Endothelial cell of umbilical vein (primary cell): ENCODE results near the gene DDX54.

Experiments used
- CTCF ChIP-seq, 2 donors: IDR thresholded peaks; 1 replicate in 1 of 2; 2 replicates in 1 of 2; pipeline ENCODE4 v1.5.1; 2011; ENCODE audit warnings: low read length in 2 of 2, mild to moderate bottlenecking in 2 of 2, moderate library complexity in 2 of 2, control low read depth in 1 of 2, inconsistent platforms in 1 of 2, low read depth in 1 of 2; ENCODE audit not compliant: insufficient read depth in 1 of 2; ENCODE audit errors: extremely low read depth in 1 of 2
- EZH2 ChIP-seq: IDR thresholded peaks from 2 replicates; pipeline ENCODE4 v1.6.1; 2012; ENCODE audit warnings: borderline replicate concordance, low read depth, mild to moderate bottlenecking, moderate library complexity, low read length, inconsistent platforms; ENCODE audit not compliant: severe bottlenecking
- GATA2 ChIP-seq: IDR thresholded peaks from 2 replicates; pipeline ENCODE4 v1.7.0; 2011; ENCODE audit warnings: low read depth, mild to moderate bottlenecking, moderate library complexity, mixed read lengths, low read length; ENCODE audit not compliant: insufficient read length, insufficient read depth
- POLR2A ChIP-seq: IDR thresholded peaks from 2 replicates; pipeline ENCODE4 v1.6.1; 2012; ENCODE audit warnings: low read depth, mild to moderate bottlenecking, control low read depth, low read length
- POLR2AphosphoS5 ChIP-seq: IDR thresholded peaks from 2 replicates; pipeline ENCODE4 v1.6.1; 2012; ENCODE audit warnings: low read depth, mild to moderate bottlenecking, control low read depth, low read length, moderate library complexity; ENCODE audit not compliant: insufficient read depth
- TF ChIP-seq, protein P1 (sequence below): IDR thresholded peaks from 2 replicates; pipeline ENCODE4 v1.6.1; 2011; ENCODE audit not compliant: insufficient read depth, insufficient read length

- TF ChIP-seq POLR2A: no peak
- no peak for TF ChIP-seq CTCF (IDR thresholded peaks at IDR 0.05; ENCODE audit: extremely low read depth in 1 of 2, insufficient read depth in 1 of 2, low read depth in 1 of 2, low read length in 2 of 2)
- no peak for TF ChIP-seq POLR2AphosphoS5
- no peak for TF ChIP-seq GATA2
- TF ChIP-seq, protein P1, sequence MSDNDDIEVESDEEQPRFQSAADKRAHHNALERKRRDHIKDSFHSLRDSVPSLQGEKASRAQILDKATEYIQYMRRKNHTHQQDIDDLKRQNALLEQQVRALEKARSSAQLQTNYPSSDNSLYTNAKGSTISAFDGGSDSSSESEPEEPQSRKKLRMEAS: no peak
- no peak for TF ChIP-seq EZH2
These were observed 30.2 kb downstream of the DDX54 start for GRCh38 chr12:113155060-113155459.
